Hepatocyte (in vitro differentiated cells): Measurements from ENCODE around the gene SULT1A3. TPM values are rescaled to one million over a fixed set of nuclear protein-coding genes. Genes with fewer than 3 reads are reported as not detected.
"Not testable (repeated sequence)": the region's sequence is repeated elsewhere in the genome, so short reads cannot be mapped to it uniquely, and the experiment has no call there.

Experiments
- DNase-seq: peaks from one replicate; pipeline ENCODE4 v3.0.0-alpha.2; 2016; ENCODE audit warnings: low spot score
- H2AFZ ChIP-seq: fragments of 200-600 bp; sonication (generic); 2 replicates; pipeline ENCODE4 v1.6.0; 2016; ENCODE audit warnings: antibody characterized with exemption, mild to moderate bottlenecking
- H3K27ac ChIP-seq: fragments of 200-600 bp; sonication (generic); 2 replicates; pipeline ENCODE4 v1.5.1; 2016; ENCODE audit warnings: mild to moderate bottlenecking
- H3K27me3 ChIP-seq: fragments of 200-600 bp; sonication (generic); 2 replicates; pipeline ENCODE4 v1.6.1; 2016
- H3K36me3 ChIP-seq: fragments of 200-600 bp; sonication (generic); replicated peaks from 2 replicates; pipeline ENCODE4 v1.5.1; 2016; ENCODE audit warnings: low read depth; ENCODE audit not compliant: insufficient read depth
- H3K4me1 ChIP-seq: fragments of 200-600 bp; sonication (generic); 2 replicates; pipeline ENCODE4 v1.5.1; 2016; ENCODE audit warnings: mild to moderate bottlenecking, moderate library complexity; ENCODE audit not compliant: insufficient read depth
- H3K4me2 ChIP-seq: fragments of 200-600 bp; sonication (generic); 2 replicates; pipeline ENCODE4 v1.6.0; 2016
- H3K4me3 ChIP-seq: fragments of 200-600 bp; sonication (generic); 2 replicates; pipeline ENCODE4 v1.5.1; 2016; ENCODE audit warnings: mild to moderate bottlenecking
- H3K79me2 ChIP-seq: fragments of 200-600 bp; sonication (generic); 2 replicates; pipeline ENCODE4 v1.6.0; 2017; ENCODE audit warnings: mild to moderate bottlenecking
- H3K9me2 ChIP-seq: fragments of 200-600 bp; sonication (generic); replicated peaks from 2 replicates; pipeline ENCODE4 v1.6.0; 2017; ENCODE audit warnings: mild to moderate bottlenecking; ENCODE audit not compliant: insufficient read depth
- H3K9me3 ChIP-seq: fragments of 200-600 bp; sonication (generic); 2 replicates; pipeline ENCODE4 v1.5.1; 2016; ENCODE audit warnings: low read depth, mild to moderate bottlenecking
- H4K20me1 ChIP-seq: fragments of 200-600 bp; sonication (generic); 2 replicates; pipeline ENCODE4 v1.6.0; 2016; ENCODE audit warnings: mild to moderate bottlenecking; ENCODE audit not compliant: insufficient read depth, poor library complexity, severe bottlenecking
- EZH2 ChIP-seq: fragments of 200-600 bp; sonication (generic); IDR thresholded peaks from 2 replicates; pipeline ENCODE4 v1.6.1; 2016; ENCODE audit warnings: antibody characterized with exemption, mild to moderate bottlenecking, borderline replicate concordance
- EZH2phosphoT487 ChIP-seq: fragments of 200-600 bp; sonication (generic); IDR thresholded peaks from one replicate; pipeline ENCODE4 v1.6.1; 2018; ENCODE audit warnings: antibody characterized with exemption, mild to moderate bottlenecking, low read depth, moderate library complexity; ENCODE audit not compliant: unreplicated experiment, severe bottlenecking
- WGBS: methylation state at CpG from one replicate; pipeline ENCODE4 v1.1.6; 2016; ENCODE audit warnings: low lambda C conversion rate; ENCODE audit errors: missing lambda C conversion rate; 5-methylcytosine and 5-hydroxymethylcytosine counted together
- polyA plus RNA-seq: library from polyadenylated mRNA; unstranded; fragments of >200 nt; fragmentation: Nextera tagmentation; extraction: Ambion mirVana; gene quantifications from 2 replicates; pipeline ENCODE4 v1.2.1, GENCODE V29; 2016
- total RNA-seq: library from RNA; depleted of rRNA; stranded (reverse); fragments of >200 nt; gene quantifications from 2 replicates; pipeline ENCODE4 v1.2.3, GENCODE V29; 2014
- TF ChIP-seq, protein P1 (sequence below): fragments of 200-600 bp; sonication (generic); IDR thresholded peaks from 2 replicates; pipeline ENCODE4 v1.5.1; 2016; ENCODE audit warnings: antibody characterized with exemption, mild to moderate bottlenecking; ENCODE audit not compliant: poor library complexity

SULT1A3 gene
- total and polyA plus RNA-seq, 2 experiments from 2014 or later, result 8.1 to 23.1 TPM

DNA sequence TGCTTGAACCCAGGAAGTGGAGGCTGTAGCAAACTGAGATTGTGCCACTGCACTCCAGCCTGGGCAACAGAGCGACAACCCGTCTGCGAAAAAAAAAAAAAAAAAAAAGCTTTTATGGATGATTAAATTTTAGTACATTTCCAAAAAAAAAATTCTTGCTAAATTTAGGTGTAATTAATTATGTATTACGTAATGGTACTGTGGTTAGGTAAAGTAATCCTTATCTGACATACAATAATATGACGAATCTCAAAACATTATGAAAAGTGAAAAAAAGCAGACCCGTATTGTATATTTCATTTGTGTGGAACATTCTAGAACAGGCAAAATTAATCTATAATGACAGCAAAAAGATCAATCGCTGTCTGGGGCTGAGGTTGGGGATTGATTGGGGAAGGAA, 26.0 kb upstream of the SULT1A3 start:
- no peaks in the 10 kb centered on the region for H3K9me3 ChIP-seq
- WGBS, result 97% methylated on average over 7 of the region's 7 CpGs
- H3K36me3 ChIP-seq, result no peaks in the 10 kb centered on the region

DNA sequence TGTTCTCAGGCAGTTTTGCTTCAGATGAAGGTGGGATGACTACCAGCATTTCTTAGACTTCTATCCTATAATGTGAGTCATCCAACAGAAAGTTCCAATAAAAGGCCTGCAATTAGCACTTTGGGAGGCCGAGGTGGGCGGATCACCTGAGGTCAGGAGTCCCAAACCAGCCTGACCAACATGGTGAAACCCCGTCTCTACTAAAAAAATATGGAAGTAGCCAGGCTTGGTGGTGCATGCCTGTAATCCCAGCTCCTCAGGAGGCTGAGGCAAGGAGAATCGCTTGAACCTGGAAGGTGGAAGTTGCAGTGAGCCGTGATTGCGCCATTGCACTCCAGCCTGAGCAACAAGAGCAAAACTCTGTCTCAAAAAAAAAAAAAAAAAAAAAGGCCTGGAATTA, 22.2 kb upstream of the SULT1A3 start:
- WGBS, result 87% methylated on average over 6 of the region's 6 CpGs
- H3K4me2 ChIP-seq, H3K27ac ChIP-seq, H3K4me3 ChIP-seq, H3K9me2 ChIP-seq, H4K20me1 ChIP-seq, H3K27me3 ChIP-seq, DNase-seq, H3K79me2 ChIP-seq, H3K9me3 ChIP-seq, H3K36me3 ChIP-seq, H2AFZ ChIP-seq, H3K4me1 ChIP-seq: not testable (repeated sequence)

More for the DNA sequence above, 26.0 kb upstream of the SULT1A3 start:
- Histone ChIP-seq H3K9me2 (no peaks in the 10 kb centered on the region), H3K79me2 (no peaks in the 10 kb centered on the region), H3K27ac (no peak overlapping the region), H3K27me3 (no peaks in the 10 kb centered on the region), H3K4me1 (no peaks in the 10 kb centered on the region), H3K4me3 (no peak overlapping the region), H3K4me2 (no peak overlapping the region), H2AFZ (no peak overlapping the region), H4K20me1 (no peaks in the 10 kb centered on the region)
- TF ChIP-seq EZH2, result no peak
- no peak for TF ChIP-seq EZH2phosphoT487
- TF ChIP-seq, protein P1, sequence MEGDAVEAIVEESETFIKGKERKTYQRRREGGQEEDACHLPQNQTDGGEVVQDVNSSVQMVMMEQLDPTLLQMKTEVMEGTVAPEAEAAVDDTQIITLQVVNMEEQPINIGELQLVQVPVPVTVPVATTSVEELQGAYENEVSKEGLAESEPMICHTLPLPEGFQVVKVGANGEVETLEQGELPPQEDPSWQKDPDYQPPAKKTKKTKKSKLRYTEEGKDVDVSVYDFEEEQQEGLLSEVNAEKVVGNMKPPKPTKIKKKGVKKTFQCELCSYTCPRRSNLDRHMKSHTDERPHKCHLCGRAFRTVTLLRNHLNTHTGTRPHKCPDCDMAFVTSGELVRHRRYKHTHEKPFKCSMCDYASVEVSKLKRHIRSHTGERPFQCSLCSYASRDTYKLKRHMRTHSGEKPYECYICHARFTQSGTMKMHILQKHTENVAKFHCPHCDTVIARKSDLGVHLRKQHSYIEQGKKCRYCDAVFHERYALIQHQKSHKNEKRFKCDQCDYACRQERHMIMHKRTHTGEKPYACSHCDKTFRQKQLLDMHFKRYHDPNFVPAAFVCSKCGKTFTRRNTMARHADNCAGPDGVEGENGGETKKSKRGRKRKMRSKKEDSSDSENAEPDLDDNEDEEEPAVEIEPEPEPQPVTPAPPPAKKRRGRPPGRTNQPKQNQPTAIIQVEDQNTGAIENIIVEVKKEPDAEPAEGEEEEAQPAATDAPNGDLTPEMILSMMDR, result no peak
- DNase-seq, result no peak

DNA sequence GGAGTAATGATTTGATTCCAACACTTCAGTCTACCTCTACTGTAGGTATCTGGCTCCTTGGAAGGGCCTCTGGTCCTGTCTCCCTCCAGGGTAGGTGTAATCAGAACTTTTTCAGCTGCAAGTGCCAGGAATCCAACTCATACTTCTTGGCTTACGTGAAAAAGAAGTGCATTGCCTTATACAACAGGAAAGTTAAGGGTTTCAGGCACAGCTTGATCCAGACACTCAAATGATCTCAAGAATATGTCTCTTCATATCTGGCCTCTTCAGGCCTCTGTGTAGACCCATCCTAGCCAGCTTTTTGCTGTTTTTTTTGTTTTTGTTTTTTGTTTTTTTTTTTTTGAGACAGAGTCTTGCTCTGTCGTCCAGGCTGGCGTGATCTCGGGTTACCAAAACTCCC, 19.9 kb upstream of the SULT1A3 start:
- no peaks in the 10 kb centered on the region for H4K20me1 ChIP-seq
- no peaks in the 10 kb centered on the region for H3K27me3 ChIP-seq
- no peak overlapping the region for H3K27ac ChIP-seq
- no peaks in the 10 kb centered on the region for H3K9me2 ChIP-seq
- WGBS, result 92% methylated on average over 4 of the region's 4 CpGs
- no peak overlapping the region for H3K4me2 ChIP-seq
- no peak for TF ChIP-seq EZH2
- no peak for TF ChIP-seq EZH2phosphoT487
- TF ChIP-seq, protein P1, result no peak
- H3K4me3 ChIP-seq, result no peak overlapping the region
- H3K4me1 ChIP-seq, result no peaks in the 10 kb centered on the region
- no peaks in the 10 kb centered on the region for H3K79me2 ChIP-seq
- no peaks in the 10 kb centered on the region for H3K9me3 ChIP-seq
- H3K36me3 ChIP-seq, result no peaks in the 10 kb centered on the region
- DNase-seq, result no peak
- H2AFZ ChIP-seq, result no peak overlapping the region

DNA sequence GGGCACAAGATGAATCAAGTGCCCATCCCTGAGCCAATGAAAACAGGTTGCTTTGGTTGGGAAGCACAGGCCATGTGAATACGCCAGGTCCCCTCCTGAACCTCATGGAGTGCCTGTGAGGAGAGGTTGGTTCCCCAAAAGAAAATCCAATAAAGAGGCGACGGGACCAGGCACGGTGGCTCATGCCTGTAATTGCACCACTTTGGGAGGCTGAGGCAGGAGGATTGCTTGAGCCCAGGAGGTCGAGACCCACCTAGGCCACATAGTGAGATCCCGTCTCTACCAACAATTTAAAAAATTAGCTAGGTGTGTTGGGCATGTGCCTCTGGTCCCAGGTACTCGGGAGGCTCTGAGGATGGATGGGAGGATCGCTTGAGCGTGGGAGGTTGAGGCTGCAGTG, 19.1 kb upstream of the SULT1A3 start:
- no peaks in the 10 kb centered on the region for H3K9me3 ChIP-seq
- H3K79me2 ChIP-seq, result no peaks in the 10 kb centered on the region
- no peaks in the 10 kb centered on the region for H3K9me2 ChIP-seq
- 92% methylated on average over 9 of the region's 9 CpGs for WGBS
- H3K27ac ChIP-seq, result no peak overlapping the region
- no peak overlapping the region for H3K4me2 ChIP-seq
- DNase-seq, result no peak
- H3K4me3 ChIP-seq, result no peak overlapping the region
- H3K4me1 ChIP-seq, result no peaks in the 10 kb centered on the region
- H4K20me1 ChIP-seq, result no peaks in the 10 kb centered on the region
- no peak overlapping the region for H2AFZ ChIP-seq
- H3K36me3 ChIP-seq, result no peaks in the 10 kb centered on the region
- TF ChIP-seq EZH2phosphoT487 (no peak), EZH2 (no peak)
- no peaks in the 10 kb centered on the region for H3K27me3 ChIP-seq
